HepG2 (cell line): Measurements from ENCODE around the gene PLIN1. TPM values are rescaled to one million over a fixed set of nuclear protein-coding genes. Genes with fewer than 3 reads are reported as not detected.
A peak's percentile ranks its signal among the peaks of the same experiment; 100 is the strongest.

Experiments used
- CEBPB ChIP-seq: IDR thresholded peaks from 2 replicates; pipeline ENCODE4 v1.6.1; 2011; ENCODE audit warnings: low read depth, low read length, improper control_type of control experiment, borderline replicate concordance
- CREB1 ChIP-seq, 2 experiments: fragments of 450-650 bp in 1 of 2; IDR thresholded peaks; 2 replicates each; pipeline ENCODE4 v1.6.1; 2016 to 2017; ENCODE audit warnings: control low read depth in 1 of 2, mild to moderate bottlenecking in 1 of 2, missing compliant biosample characterization in 1 of 2, missing genetic modification characterization in 1 of 2
- CREBL2 ChIP-seq: sonication (generic); formaldehyde crosslinking; IDR thresholded peaks from 2 replicates; pipeline ENCODE4 v1.8.1; 2023; ENCODE audit warnings: missing genetic modification reagents, mild to moderate bottlenecking, borderline replicate concordance
- E2F5 ChIP-seq: sonication (generic); formaldehyde crosslinking; conservative IDR thresholded peaks from 2 replicates; pipeline ENCODE4 v1.4.0; 2020; ENCODE audit warnings: missing genetic modification reagents
- ETV6 ChIP-seq: sonication (generic); formaldehyde crosslinking; conservative IDR thresholded peaks from 2 replicates; pipeline ENCODE4 v1.4.0; 2020; ENCODE audit warnings: missing genetic modification reagents
- GMEB2 ChIP-seq: IDR thresholded peaks from 2 replicates; pipeline ENCODE4 v1.6.1; 2016; ENCODE audit warnings: missing biosample characterization, missing genetic modification reagents, low read depth
- HHEX ChIP-seq: IDR thresholded peaks from 2 replicates; pipeline ENCODE4 v1.6.1; 2016; ENCODE audit warnings: control low read depth
- KLF11 ChIP-seq: IDR thresholded peaks from 2 replicates; pipeline ENCODE4 v1.6.1; 2016; ENCODE audit warnings: missing compliant biosample characterization
- MAFF ChIP-seq: IDR thresholded peaks from 2 replicates; pipeline ENCODE4 v1.6.1; 2011; ENCODE audit warnings: low read depth, low read length, improper control_type of control experiment
- MYC ChIP-seq: sonication (generic); formaldehyde crosslinking; IDR thresholded peaks from 2 replicates; pipeline ENCODE4 v1.9.0; 2021; ENCODE audit warnings: missing genetic modification reagents, borderline replicate concordance
- NCOA2 ChIP-seq: sonication (generic); formaldehyde crosslinking; IDR thresholded peaks from 2 replicates; pipeline ENCODE4 v1.8.0; 2022; ENCODE audit warnings: inconsistent platforms
- PCBP2 ChIP-seq: fragments of 200-400 bp; formaldehyde crosslinking; optimal IDR thresholded peaks from 2 replicates; pipeline ENCODE3; 2018; ENCODE audit warnings: low read length, low read depth; ENCODE audit not compliant: poor library complexity, severe bottlenecking
- RNF219 ChIP-seq: sonication (generic); formaldehyde crosslinking; IDR thresholded peaks from 2 replicates; pipeline ENCODE4 v1.5.0; 2020; ENCODE audit warnings: mild to moderate bottlenecking, missing genetic modification reagents
- RORA ChIP-seq: sonication (generic); formaldehyde crosslinking; IDR thresholded peaks from 2 replicates; pipeline ENCODE4 v1.5.0; 2020; ENCODE audit warnings: mild to moderate bottlenecking, missing genetic modification reagents, moderate library complexity
- SOX13 ChIP-seq, 3 experiments: fragments of 450-650 bp in 1 of 3; sonication (generic) in 1 of 3; formaldehyde crosslinking in 1 of 3; IDR thresholded peaks in 2 of 3; conservative IDR thresholded peaks in 1 of 3; 2 replicates each; pipeline versions ENCODE4 v1.5.0 to v1.6.1; 2016 to 2020; ENCODE audit warnings: antibody characterized with exemption in 1 of 3, mild to moderate bottlenecking in 1 of 3, missing compliant biosample characterization in 1 of 3, missing genetic modification reagents in 1 of 3, moderate library complexity in 1 of 3
- SP4 ChIP-seq: sonication (generic); formaldehyde crosslinking; IDR thresholded peaks from 2 replicates; pipeline ENCODE4 v1.8.1; 2023; ENCODE audit warnings: mild to moderate bottlenecking, missing genetic modification reagents
- SRSF9 ChIP-seq: fragments of 200-400 bp; formaldehyde crosslinking; IDR thresholded peaks from 2 replicates; pipeline ENCODE4 v1.6.1; 2018; ENCODE audit warnings: borderline replicate concordance, mild to moderate bottlenecking, low read depth, low read length; ENCODE audit not compliant: insufficient read depth, poor library complexity, severe bottlenecking
- THAP11 ChIP-seq: IDR thresholded peaks from 2 replicates; pipeline ENCODE4 v1.6.1; 2016; ENCODE audit warnings: missing biosample characterization, missing genetic modification reagents
- U2AF2 ChIP-seq: fragments of 200-400 bp; formaldehyde crosslinking; IDR thresholded peaks from 2 replicates; pipeline ENCODE4 v1.6.1; 2017; ENCODE audit warnings: low read depth, mild to moderate bottlenecking, low read length
- ZFX ChIP-seq: sonication (generic); formaldehyde crosslinking; IDR thresholded peaks from 2 replicates; pipeline ENCODE4 v1.4.0; 2020; ENCODE audit warnings: mild to moderate bottlenecking, low read depth, missing genetic modification reagents, moderate library complexity
- ZNF160 ChIP-seq: sonication (generic); formaldehyde crosslinking; IDR thresholded peaks from 2 replicates; pipeline ENCODE4 v1.8.0; 2022; ENCODE audit warnings: mild to moderate bottlenecking, inconsistent platforms, missing genetic modification reagents
- ZNF256 ChIP-seq: sonication (generic); formaldehyde crosslinking; conservative IDR thresholded peaks from 2 replicates; pipeline ENCODE4 v1.4.0; 2020; ENCODE audit warnings: missing genetic modification reagents
- ZNF44 ChIP-seq: sonication (generic); formaldehyde crosslinking; IDR thresholded peaks from 2 replicates; pipeline ENCODE4 v1.5.1; 2020; ENCODE audit warnings: mild to moderate bottlenecking, missing genetic modification reagents
- ZNF605 ChIP-seq: sonication (generic); formaldehyde crosslinking; IDR thresholded peaks from 2 replicates; pipeline ENCODE4 v1.8.0; 2022; ENCODE audit warnings: mild to moderate bottlenecking, missing genetic modification reagents
- ZNF670 ChIP-seq: sonication (generic); formaldehyde crosslinking; IDR thresholded peaks from 2 replicates; pipeline ENCODE4 v1.8.0; 2022; ENCODE audit warnings: mild to moderate bottlenecking, missing genetic modification reagents, borderline replicate concordance
- ZNF737 ChIP-seq: sonication (generic); formaldehyde crosslinking; IDR thresholded peaks from 2 replicates; pipeline ENCODE4 v1.5.0; 2020; ENCODE audit warnings: missing genetic modification reagents, mild to moderate bottlenecking, borderline replicate concordance
- polyA plus RNA-seq, 8 experiments: library from polyadenylated mRNA; depleted of rRNA in 3 of 8; stranded (reverse) in 7 of 8; unstranded in 1 of 8; fragments of >200 nt; fragmentation: Illumina TruSeq in 4 of 8; extraction: Trizol in 4 of 8; gene quantifications; 2 replicates each; pipeline versions ENCODE4 v1.2.1 to v1.2.3, GENCODE V29; 2011 to 2016; ENCODE audit warnings: low read depth in 4 of 8, missing spikeins in 1 of 8, mixed read lengths in 1 of 8; ENCODE audit not compliant: insufficient read depth in 1 of 8
- total RNA-seq, 5 experiments: library from RNA; depleted of rRNA; stranded (reverse); fragments of >200 nt; fragmentation: Illumina TruSeq; extraction: Trizol; gene quantifications; 2 replicates each; pipeline ENCODE4 v1.2.3, GENCODE V29; 2016; ENCODE audit warnings: low read depth in 1 of 5

PLIN1 gene
- total and polyA plus RNA-seq, 2 of the 13 experiments (the other 11 are each of a cell fraction or from before 2014, with no cell fraction given), result 0.74 to 1.2 TPM

- no peak for TF ChIP-seq GMEB2 (CRISPR knock-in tag)
- TF ChIP-seq SP4 (CRISPR knock-in tag), result no peak
- TF ChIP-seq E2F5 (CRISPR knock-in tag), result no peak
- TF ChIP-seq ZNF160, result no peak
- TF ChIP-seq ZFX (CRISPR knock-in tag), result 0 out of 2 replicates have a peak, but pooled peaks have one; percentile 24
- no peak for TF ChIP-seq ZNF44
- TF ChIP-seq ZNF737 (CRISPR knock-in tag), result no peak
- no peak for TF ChIP-seq THAP11
- no peak for TF ChIP-seq RNF219 (CRISPR knock-in tag)
- 0 out of 2 replicates have a peak, but pooled peaks have one; percentile 20 for TF ChIP-seq CEBPB
- TF ChIP-seq ZNF256 (CRISPR knock-in tag), result no peak
- no peak for TF ChIP-seq ZNF670 (CRISPR knock-in tag)
- TF ChIP-seq KLF11 (CRISPR knock-in tag), result no peak
- TF ChIP-seq CREB1 (IDR thresholded peaks at IDR 0.05), result no peak
- TF ChIP-seq CREB1 (CRISPR knock-in tag; IDR thresholded peaks at IDR 0.05), result no peak
- TF ChIP-seq HHEX (CRISPR knock-in tag), result no peak
- no peak for TF ChIP-seq U2AF2
- TF ChIP-seq MYC, result no peak
- no peak for TF ChIP-seq ETV6
- no peak for TF ChIP-seq CREBL2 (CRISPR knock-in tag)
- TF ChIP-seq SRSF9, result no peak
- TF ChIP-seq SOX13 (IDR thresholded peaks at IDR 0.05), result no peak
- TF ChIP-seq SOX13 (CRISPR knock-in tag; conservative IDR thresholded peaks at IDR 0.05 in 1 of 2, IDR thresholded peaks at IDR 0.05 in 1 of 2), result peak in 1 of 2 experiments; percentile 26; a peak in 1 of 4 replicates
- TF ChIP-seq ZNF605, result no peak
- no peak for TF ChIP-seq PCBP2
- TF ChIP-seq NCOA2, result 0 out of 2 replicates have a peak, but pooled peaks have one; percentile 14
- TF ChIP-seq RORA (CRISPR knock-in tag), result no peak
- TF ChIP-seq MAFF, result no peak
Observed at GRCh38 chr15:89674526-89674925, 4.6 kb downstream of the PLIN1 start (continued).
